IPS DF 4.7 (cell line): ENCODE data around the gene RECQL.
"Not testable (repeated sequence)": the region's sequence is repeated elsewhere in the genome, so short reads cannot be mapped to it uniquely, and the experiment has no call there.

Experiments
- DNase-seq: peaks from one replicate; pipeline ENCODE4 v3.0.0-alpha.2; 2013; ENCODE audit warnings: low spot score; ENCODE audit errors: extremely low read depth

RECQL gene

GRCh38 chr12:21428241-21428640 lies 73.2 kb downstream of the RECQL start:
- no peak for DNase-seq

GRCh38 chr12:21419009-21419699 lies 82.3 kb downstream of the RECQL start:
- not testable (repeated sequence) for DNase-seq
